GM23248 (cell line): ENCODE measurements around the gene TTN. TPM values are rescaled to one million over a fixed set of nuclear protein-coding genes. Genes with fewer than 3 reads are reported as not detected.

Experiments
- DNase-seq: peaks from one replicate; pipeline ENCODE4 v3.0.0-alpha.2; 2015
- H2AFZ ChIP-seq: fragments of 200-600 bp; sonication (generic); 2 replicates; pipeline ENCODE4 v1.6.1; 2016; ENCODE audit warnings: antibody characterized with exemption
- H3F3A ChIP-seq: fragments of 200-600 bp; sonication (generic); 2 replicates; pipeline ENCODE4 v1.6.1; 2016; ENCODE audit warnings: mild to moderate bottlenecking, antibody characterized with exemption, mixed run types; ENCODE audit not compliant: insufficient read depth
- H3K27ac ChIP-seq: fragments of 200-600 bp; sonication (generic); 2 replicates; pipeline ENCODE4 v1.5.1; 2016; ENCODE audit warnings: mild to moderate bottlenecking
- H3K27me3 ChIP-seq: fragments of 200-600 bp; sonication (generic); replicated peaks from 2 replicates; pipeline ENCODE4 v1.6.1; 2016; ENCODE audit warnings: mild to moderate bottlenecking; ENCODE audit not compliant: insufficient read depth
- H3K36me3 ChIP-seq: fragments of 200-600 bp; sonication (generic); 2 replicates; pipeline ENCODE4 v1.6.1; 2016; ENCODE audit warnings: low read depth, mild to moderate bottlenecking
- H3K4me1 ChIP-seq: fragments of 200-600 bp; sonication (generic); 2 replicates; pipeline ENCODE4 v1.6.1; 2016; ENCODE audit warnings: mild to moderate bottlenecking; ENCODE audit not compliant: insufficient read depth
- H3K4me2 ChIP-seq: fragments of 200-600 bp; sonication (generic); one replicate; pipeline ENCODE4 v1.6.1; 2016; ENCODE audit warnings: mild to moderate bottlenecking; ENCODE audit not compliant: unreplicated experiment
- H3K4me3 ChIP-seq: fragments of 200-600 bp; sonication (generic); 2 replicates; pipeline ENCODE4 v1.5.1; 2016; ENCODE audit warnings: mild to moderate bottlenecking
- H3K79me2 ChIP-seq: fragments of 200-600 bp; sonication (generic); 2 replicates; pipeline ENCODE4 v1.6.1; 2016; ENCODE audit warnings: mild to moderate bottlenecking; ENCODE audit not compliant: insufficient read depth
- H3K9ac ChIP-seq: fragments of 200-600 bp; sonication (generic); 2 replicates; pipeline ENCODE4 v1.6.1; 2016; ENCODE audit warnings: mild to moderate bottlenecking
- H3K9me2 ChIP-seq: fragments of 200-600 bp; sonication (generic); 2 replicates; pipeline ENCODE4 v1.6.1; 2016; ENCODE audit warnings: mixed run types, mild to moderate bottlenecking, moderate library complexity; ENCODE audit not compliant: insufficient read depth
- H3K9me3 ChIP-seq: fragments of 200-600 bp; sonication (generic); one replicate; pipeline ENCODE4 v1.6.1; 2017; ENCODE audit warnings: low read depth
- H4K20me1 ChIP-seq: fragments of 200-600 bp; sonication (generic); 2 replicates; pipeline ENCODE4 v1.6.0; 2016; ENCODE audit not compliant: insufficient read depth
- EZH2 ChIP-seq: fragments of 200-600 bp; sonication (generic); IDR thresholded peaks from 2 replicates; pipeline ENCODE4 v1.6.1; 2018; ENCODE audit warnings: antibody characterized with exemption, mild to moderate bottlenecking; ENCODE audit not compliant: insufficient read depth, poor library complexity, severe bottlenecking
- EZH2phosphoT487 ChIP-seq: fragments of 200-600 bp; sonication (generic); IDR thresholded peaks from 2 replicates; pipeline ENCODE4 v1.6.1; 2018; ENCODE audit warnings: antibody characterized with exemption, moderate library complexity, mild to moderate bottlenecking, low read depth; ENCODE audit not compliant: insufficient read depth
- WGBS, 2 experiments: methylation state at CpG; one replicate each; pipeline ENCODE4 v1.1.6; 2015 to 2017; ENCODE audit warnings: low lambda C conversion rate in 2 of 2, low coverage in 1 of 2; ENCODE audit errors: missing lambda C conversion rate in 2 of 2; 5-methylcytosine and 5-hydroxymethylcytosine counted together
- in situ Hi-C: fragments of 300-500 bp; cut with MboI; formaldehyde crosslinking; loops from 2 replicates; pipeline ENCODE4 v1.15.0; 2020
- polyA plus RNA-seq: library from polyadenylated mRNA; unstranded; fragments of >200 nt; fragmentation: Nextera tagmentation; extraction: Ambion mirVana; gene quantifications from 2 replicates; pipeline ENCODE4 v1.2.1, GENCODE V29; 2016
- total RNA-seq: library from RNA; depleted of rRNA; stranded (reverse); fragments of >200 nt; shearing (Covaris generic); gene quantifications from 2 replicates; pipeline ENCODE4 v1.2.3, GENCODE V29; 2014

The TTN gene
- total and polyA plus RNA-seq, 2 experiments from 2014 or later, result 0.13 TPM; not detected in 1

- no peak overlapping the region for H3K27ac ChIP-seq
- in situ Hi-C loops, result no loop called here
- no peaks in the 10 kb centered on the region for H3K9me2 ChIP-seq
- 30 to 39% methylated on average over 4 of the region's 4 CpGs for WGBS, 2 experiments
- H3K79me2 ChIP-seq, result no peaks in the 10 kb centered on the region
- H3K4me2 ChIP-seq, result no peak overlapping the region
- DNase-seq, result no peak
- H2AFZ ChIP-seq, result no peak overlapping the region; the same call in 1 of the 2 replicates
- no peaks in the 10 kb centered on the region for H3K27me3 ChIP-seq
- TF ChIP-seq EZH2phosphoT487, result no peak
- no peak for TF ChIP-seq EZH2
- H3K4me1 ChIP-seq, result no peaks in the 10 kb centered on the region
- no peak overlapping the region for H3K4me3 ChIP-seq
- no peaks in the 10 kb centered on the region for H4K20me1 ChIP-seq
- no peak overlapping the region for H3K9ac ChIP-seq
- no peaks in the 10 kb centered on the region for H3K9me3 ChIP-seq
- no peaks in the 10 kb centered on the region for H3K36me3 ChIP-seq
- H3F3A ChIP-seq, result no peaks in the 10 kb centered on the region
These were observed 29.6 kb upstream of the TTN start for GRCh38 chr2:178836807-178837206.

DNA sequence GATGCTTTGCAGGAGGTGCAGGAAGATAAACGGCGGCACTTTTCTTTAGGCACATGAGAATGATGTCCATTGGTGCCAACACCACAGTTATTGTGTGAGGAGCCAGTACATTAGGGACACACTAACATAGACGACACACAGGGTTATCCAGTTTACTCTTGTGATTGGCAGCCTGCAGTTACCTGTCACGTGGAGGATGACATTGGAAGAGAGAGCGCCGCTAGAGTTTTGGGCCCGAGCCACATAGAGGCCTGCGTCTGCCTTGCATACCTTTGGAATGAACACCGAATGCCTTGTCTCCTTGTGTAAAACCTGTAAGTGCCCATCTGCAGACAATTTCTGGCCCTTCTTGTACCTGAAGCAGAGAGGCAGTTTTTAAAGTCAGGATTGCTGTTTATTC lies 26.9 kb upstream of the TTN start:
- Histone ChIP-seq H3K79me2 (no peaks in the 10 kb centered on the region), H4K20me1 (no peaks in the 10 kb centered on the region), H3K4me2 (no peak overlapping the region), H3K9ac (no peak overlapping the region), H3K4me1 (no peaks in the 10 kb centered on the region), H3K9me3 (no peaks in the 10 kb centered on the region), H2AFZ (no peak overlapping the region), H3K9me2 (no peaks in the 10 kb centered on the region), H3K4me3 (no peak overlapping the region), H3F3A (no peaks in the 10 kb centered on the region), H3K27ac (no peak overlapping the region), H3K36me3 (no peaks in the 10 kb centered on the region), H3K27me3 (no peaks in the 10 kb centered on the region)
- 71 to 73% methylated on average over 9 of the region's 9 CpGs for WGBS, 2 experiments
- in situ Hi-C loops, result no loop called here
- DNase-seq, result no peak
- TF ChIP-seq EZH2 (no peak), EZH2phosphoT487 (no peak)

- H3K4me2 ChIP-seq, result no peak overlapping the region
- no peaks in the 10 kb centered on the region for H3K36me3 ChIP-seq
- no peaks in the 10 kb centered on the region for H3F3A ChIP-seq
- H3K79me2 ChIP-seq, result no peaks in the 10 kb centered on the region
- in situ Hi-C loops, result no loop called here
- no peak overlapping the region for H3K4me3 ChIP-seq
- no peaks in the 10 kb centered on the region for H3K4me1 ChIP-seq
- no peak overlapping the region for H2AFZ ChIP-seq
- H3K27ac ChIP-seq, result no peak overlapping the region
- WGBS, 2 experiments, result 54 to 61% methylated on average over 5 of the region's 5 CpGs
- H3K9me2 ChIP-seq, result no peaks in the 10 kb centered on the region
- TF ChIP-seq EZH2, result no peak
- no peak for TF ChIP-seq EZH2phosphoT487
- no peak overlapping the region for H3K9ac ChIP-seq
- no peaks in the 10 kb centered on the region for H3K9me3 ChIP-seq
- no peak for DNase-seq
- H3K27me3 ChIP-seq, result no peaks in the 10 kb centered on the region
- no peaks in the 10 kb centered on the region for H4K20me1 ChIP-seq
These were observed 26.2 kb upstream of the TTN start for GRCh38 chr2:178833382-178833781.

GRCh38 chr2:178830451-178830850 lies 23.2 kb upstream of the TTN start:
- TF ChIP-seq EZH2, result no peak
- TF ChIP-seq EZH2phosphoT487, result no peak
- H2AFZ ChIP-seq, result no peak overlapping the region

DNA sequence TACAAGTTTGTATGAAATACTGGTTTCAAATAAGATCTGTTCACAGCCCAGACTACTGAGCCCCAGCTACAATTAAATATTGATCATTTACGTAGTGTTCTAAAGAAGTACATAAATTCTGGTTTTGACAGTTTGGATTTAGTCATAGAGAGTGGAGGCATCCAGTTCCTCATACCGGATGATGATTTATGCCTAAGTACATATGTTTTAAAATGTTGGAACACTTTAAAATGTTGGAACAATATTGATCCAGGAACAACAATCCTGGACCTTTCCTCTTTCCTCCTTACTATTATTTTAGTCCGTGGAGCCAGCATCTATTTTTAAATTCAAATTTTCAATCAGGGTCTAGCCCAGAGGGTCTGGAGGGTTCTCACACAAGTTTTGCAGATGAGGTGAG lies 22.8 kb upstream of the TTN start:
- H3K9ac ChIP-seq, result no peak overlapping the region
- no peak overlapping the region for H3K4me2 ChIP-seq

More at GRCh38 chr2:178830451-178830850, 23.2 kb upstream of the TTN start:
- Histone ChIP-seq H3K27me3 (no peaks in the 10 kb centered on the region), H3K4me3 (no peak overlapping the region), H3K4me2 (no peak overlapping the region), H3K4me1 (no peaks in the 10 kb centered on the region), H3K9me2 (no peaks in the 10 kb centered on the region), H3K27ac (no peak overlapping the region), H3F3A (no peaks in the 10 kb centered on the region), H3K36me3 (no peaks in the 10 kb centered on the region), H4K20me1 (no peaks in the 10 kb centered on the region), H3K9me3 (no peaks in the 10 kb centered on the region), H3K9ac (no peak overlapping the region), H3K79me2 (no peaks in the 10 kb centered on the region)
- in situ Hi-C loops, result no loop called here
- 82 to 84% methylated on average over 2 of the region's 2 CpGs for WGBS, 2 experiments
- no peak for DNase-seq

More for the DNA sequence above, 22.8 kb upstream of the TTN start:
- no peak for TF ChIP-seq EZH2phosphoT487
- no peak for TF ChIP-seq EZH2
- no peak for DNase-seq
- no peaks in the 10 kb centered on the region for H3K27me3 ChIP-seq
- no peaks in the 10 kb centered on the region for H4K20me1 ChIP-seq
- no peak overlapping the region for H2AFZ ChIP-seq
- no peak overlapping the region for H3K4me3 ChIP-seq
- H3K9me3 ChIP-seq, result no peaks in the 10 kb centered on the region
- WGBS, 2 experiments, result 61 to 64% methylated on average over 3 of the region's 3 CpGs
- H3K79me2 ChIP-seq, result no peaks in the 10 kb centered on the region
- in situ Hi-C loops, result no loop called here
- no peaks in the 10 kb centered on the region for H3K36me3 ChIP-seq
- no peaks in the 10 kb centered on the region for H3K9me2 ChIP-seq
- no peak overlapping the region for H3K27ac ChIP-seq
- no peaks in the 10 kb centered on the region for H3F3A ChIP-seq
- peaks cover 2% of the 10 kb centered on the region for H3K4me1 ChIP-seq
